K562 (cell line): ENCODE results near the gene TLX2. TPM values are rescaled to one million over a fixed set of nuclear protein-coding genes. Genes with fewer than 3 reads are reported as not detected.

Source experiments
- CCAR2 ChIP-seq: fragments of 200-400 bp; formaldehyde crosslinking; IDR thresholded peaks from 2 replicates; pipeline ENCODE4 v1.6.1; 2017; ENCODE audit warnings: mild to moderate bottlenecking, low read depth, low read length
- CGGBP1 ChIP-seq: fragments of 250-450 bp; sonication (Bioruptor Pico); IDR thresholded peaks from 2 replicates; pipeline ENCODE4 v1.9.0; 2021; ENCODE audit warnings: mild to moderate bottlenecking
- DACH1 ChIP-seq: fragments of 450-650 bp; IDR thresholded peaks from 2 replicates; pipeline ENCODE4 v1.6.1; 2018; ENCODE audit not compliant: partially characterized antibody
- E2F6 ChIP-seq, 2 experiments: IDR thresholded peaks; 2 replicates each; pipeline ENCODE4 v1.6.1; 2011; ENCODE audit warnings: borderline replicate concordance in 1 of 2, control low read depth in 1 of 2, low read depth in 1 of 2, low read length in 1 of 2, mild to moderate bottlenecking in 1 of 2, mixed read lengths in 1 of 2, moderate library complexity in 1 of 2; ENCODE audit not compliant: insufficient read depth in 1 of 2, insufficient read length in 1 of 2, poor library complexity in 1 of 2, severe bottlenecking in 1 of 2; ENCODE audit errors: extremely low read depth in 1 of 2
- EGR1 ChIP-seq: fragments of 450-650 bp; conservative IDR thresholded peaks from 2 replicates; pipeline ENCODE4 v1.6.1; 2017; ENCODE audit warnings: mild to moderate bottlenecking
- HDAC2 ChIP-seq: fragments of 450-650 bp; IDR thresholded peaks from 2 replicates; pipeline ENCODE4 v1.6.1; 2016; ENCODE audit warnings: mild to moderate bottlenecking
- KLF10 ChIP-seq: fragments of 250-450 bp; sonication (Bioruptor Pico); IDR thresholded peaks from 2 replicates; pipeline ENCODE4 v1.6.1; 2021; ENCODE audit warnings: matching md5 sums
- KLF13 ChIP-seq: fragments of 450-650 bp; IDR thresholded peaks from 2 replicates; pipeline ENCODE4 v1.6.1; 2016; ENCODE audit warnings: missing genetic modification characterization, low read depth, mild to moderate bottlenecking, missing compliant biosample characterization, moderate library complexity, borderline replicate concordance
- LCOR ChIP-seq: sonication (generic); formaldehyde crosslinking; IDR thresholded peaks from 2 replicates; pipeline ENCODE4 v1.8.0; 2022; ENCODE audit warnings: mild to moderate bottlenecking, missing genetic modification reagents
- NEUROD1 ChIP-seq: fragments of 150-350 bp; IDR thresholded peaks from 2 replicates; pipeline ENCODE4 v1.6.1; 2014; ENCODE audit warnings: borderline replicate concordance, low read length, low read depth; ENCODE audit not compliant: partially characterized antibody
- POLR2G ChIP-seq: fragments of 200-400 bp; formaldehyde crosslinking; IDR thresholded peaks from 2 replicates; pipeline ENCODE4 v1.6.1; 2017; ENCODE audit warnings: low read depth, mild to moderate bottlenecking, antibody characterized with exemption, low read length, moderate library complexity
- PYGO2 ChIP-seq: fragments of 450-650 bp; IDR thresholded peaks from 2 replicates; pipeline ENCODE4 v1.6.1; 2016; ENCODE audit warnings: mild to moderate bottlenecking, missing genetic modification characterization, moderate library complexity, missing compliant biosample characterization
- TFAM ChIP-seq: fragments of 250-450 bp; sonication (Bioruptor Pico); conservative IDR thresholded peaks from 2 replicates; pipeline ENCODE4 v1.5.0; 2021; ENCODE audit warnings: mild to moderate bottlenecking, moderate library complexity
- THAP12 ChIP-seq: fragments of 250-450 bp; sonication (Bioruptor Pico); IDR thresholded peaks from 2 replicates; pipeline ENCODE4 v1.9.0; 2021; ENCODE audit warnings: mild to moderate bottlenecking, inconsistent platforms
- ZBTB12 ChIP-seq: fragments of 250-450 bp; sonication (Bioruptor Pico); IDR thresholded peaks from 2 replicates; pipeline ENCODE4 v1.4.0; 2020
- ZNF609 ChIP-seq: sonication (generic); formaldehyde crosslinking; IDR thresholded peaks from 2 replicates; pipeline ENCODE4 v1.8.1; 2023; ENCODE audit warnings: missing genetic modification reagents, mild to moderate bottlenecking, borderline replicate concordance
- polyA plus RNA-seq, 8 experiments: library from polyadenylated mRNA; depleted of rRNA in 4 of 8; stranded (reverse) in 5 of 8; unstranded in 3 of 8; fragments of >200 nt; fragmentation: Nextera tagmentation in 2 of 8; fragmentation: Illumina TruSeq in 1 of 8; extraction: Ambion mirVana in 2 of 8; extraction: Trizol in 1 of 8; gene quantifications; 2 replicates each; pipeline versions ENCODE4 v1.2.1 to v1.2.3, GENCODE V29; 2011 to 2014; ENCODE audit warnings: inconsistent platforms in 1 of 8, missing spikeins in 1 of 8
- total RNA-seq, 7 experiments: library from RNA; depleted of rRNA in 6 of 7; stranded (reverse); fragments of >200 nt in 6 of 7; fragmentation: Illumina TruSeq in 2 of 7; extraction: Trizol in 2 of 7; gene quantifications; 2 replicates each; pipeline versions ENCODE4 v1.2.1 to v1.2.3, GENCODE V29; 2011 to 2021; ENCODE audit warnings: low replicate concordance in 1 of 7

The TLX2 gene
- total and polyA plus RNA-seq, 9 of the 15 experiments (the other 6 are each of a cell fraction or from before 2014, with no cell fraction given), result not detected

- TF ChIP-seq THAP12 (CRISPR knock-in tag) (no peak), ZBTB12 (CRISPR knock-in tag) (no peak), NEUROD1 (no peak), ZNF609 (CRISPR knock-in tag) (no peak), EGR1 (no peak), PYGO2 (tag) (no peak), POLR2G (peak; percentile 40; the same call in 1 of the 2 replicates), KLF13 (tag) (no peak), CGGBP1 (CRISPR knock-in tag) (no peak), CCAR2 (no peak), E2F6 (IDR thresholded peaks at IDR 0.05; ENCODE audit: borderline replicate concordance in 1 of 2, extremely low read depth in 1 of 2, insufficient read depth in 1 of 2, insufficient read length in 1 of 2, low read depth in 1 of 2, low read length in 1 of 2, poor library complexity in 1 of 2, severe bottlenecking in 1 of 2) (peak in 1 of 2 experiments; percentile 4), HDAC2 (0 out of 2 replicates have a peak, but pooled peaks have one; percentile 26), KLF10 (CRISPR knock-in tag) (no peak), TFAM (CRISPR knock-in tag) (no peak), DACH1 (no peak), LCOR (CRISPR knock-in tag) (no peak)
Observed at GRCh38 chr2:74507926-74508520, 6.2 kb upstream of the TLX2 start (continued).
